LNCAP (cell line): Measurements from ENCODE around the gene COG8.
A peak's percentile ranks its signal among the peaks of the same experiment; 100 is the strongest.

ENCODE experiments used
- TF ChIP-seq, protein P1 (sequence below): fragments of 450-650 bp; IDR thresholded peaks from 2 replicates; pipeline ENCODE4 v1.5.1; 2017; ENCODE audit warnings: mild to moderate bottlenecking

Gene COG8

GRCh38 chr16:69315486-69316311 is 23.7 kb downstream of the COG8 start:
- TF ChIP-seq, protein P1, sequence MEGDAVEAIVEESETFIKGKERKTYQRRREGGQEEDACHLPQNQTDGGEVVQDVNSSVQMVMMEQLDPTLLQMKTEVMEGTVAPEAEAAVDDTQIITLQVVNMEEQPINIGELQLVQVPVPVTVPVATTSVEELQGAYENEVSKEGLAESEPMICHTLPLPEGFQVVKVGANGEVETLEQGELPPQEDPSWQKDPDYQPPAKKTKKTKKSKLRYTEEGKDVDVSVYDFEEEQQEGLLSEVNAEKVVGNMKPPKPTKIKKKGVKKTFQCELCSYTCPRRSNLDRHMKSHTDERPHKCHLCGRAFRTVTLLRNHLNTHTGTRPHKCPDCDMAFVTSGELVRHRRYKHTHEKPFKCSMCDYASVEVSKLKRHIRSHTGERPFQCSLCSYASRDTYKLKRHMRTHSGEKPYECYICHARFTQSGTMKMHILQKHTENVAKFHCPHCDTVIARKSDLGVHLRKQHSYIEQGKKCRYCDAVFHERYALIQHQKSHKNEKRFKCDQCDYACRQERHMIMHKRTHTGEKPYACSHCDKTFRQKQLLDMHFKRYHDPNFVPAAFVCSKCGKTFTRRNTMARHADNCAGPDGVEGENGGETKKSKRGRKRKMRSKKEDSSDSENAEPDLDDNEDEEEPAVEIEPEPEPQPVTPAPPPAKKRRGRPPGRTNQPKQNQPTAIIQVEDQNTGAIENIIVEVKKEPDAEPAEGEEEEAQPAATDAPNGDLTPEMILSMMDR: no peak

GRCh38 chr16:69314534-69314933 is 24.8 kb downstream of the COG8 start:
- TF ChIP-seq, protein P1: no peak

- TF ChIP-seq, protein P1: no peak
Observed at GRCh38 chr16:69313469-69313868, 25.9 kb downstream of the COG8 start.

GRCh38 chr16:69311533-69312387 is 27.6 kb downstream of the COG8 start:
- TF ChIP-seq, protein P1: no peak

GRCh38 chr16:69310653-69311532 is 28.5 kb downstream of the COG8 start, which contains the start of gene VPS4A:
Gene VPS4A, plus strand, starts transcription at chr16:69311350. Its CDS starts 162 bp downstream, at chr16:69311512.
- TF ChIP-seq, protein P1: peak; percentile 90

GRCh38 chr16:69309316-69309715 is 30.0 kb downstream of the COG8 start:
- TF ChIP-seq, protein P1: no peak

DNA sequence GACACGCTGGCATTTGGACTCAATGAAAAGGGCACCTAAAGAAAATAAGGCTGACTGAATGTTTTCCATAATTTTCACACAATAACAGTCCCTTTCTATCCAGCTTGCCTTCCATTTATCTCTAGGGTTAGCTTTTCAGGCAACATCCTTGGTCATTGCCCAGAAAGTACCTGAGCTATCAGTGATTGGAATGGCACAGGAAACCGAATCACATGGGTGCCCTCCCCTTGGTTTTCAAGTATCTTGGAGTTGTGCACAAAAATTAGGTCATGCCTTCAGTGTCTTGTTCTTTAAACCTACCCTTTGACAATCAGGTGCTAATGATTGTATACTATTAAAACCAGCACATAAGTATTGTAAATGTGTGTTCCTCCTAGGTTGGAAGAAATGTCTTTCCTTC is 31.5 kb downstream of the COG8 start:
- TF ChIP-seq, protein P1: no peak
